ENCODE data around the gene CADM1.

DNA sequence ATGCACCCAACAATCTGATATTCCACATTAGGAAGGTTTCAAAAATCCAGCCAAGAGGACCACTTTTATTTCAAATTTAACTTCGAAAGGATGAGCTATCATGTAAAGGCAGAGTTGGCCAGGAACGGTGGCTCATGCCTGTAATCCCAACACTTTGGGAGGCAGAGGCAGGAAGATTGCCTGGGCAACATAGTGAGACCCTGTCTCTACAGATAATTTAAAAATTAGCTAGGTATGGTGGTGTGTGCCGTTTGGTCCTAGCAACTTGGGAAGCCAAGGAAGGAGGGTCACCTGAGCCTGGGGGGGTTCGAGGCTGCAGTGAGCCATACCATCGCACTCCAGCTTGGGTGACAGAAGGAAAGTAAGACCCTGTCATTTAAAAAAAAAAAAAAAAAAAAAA, 96.7 kb downstream of the CADM1 start:
- TF ChIP-seq, protein P1, sequence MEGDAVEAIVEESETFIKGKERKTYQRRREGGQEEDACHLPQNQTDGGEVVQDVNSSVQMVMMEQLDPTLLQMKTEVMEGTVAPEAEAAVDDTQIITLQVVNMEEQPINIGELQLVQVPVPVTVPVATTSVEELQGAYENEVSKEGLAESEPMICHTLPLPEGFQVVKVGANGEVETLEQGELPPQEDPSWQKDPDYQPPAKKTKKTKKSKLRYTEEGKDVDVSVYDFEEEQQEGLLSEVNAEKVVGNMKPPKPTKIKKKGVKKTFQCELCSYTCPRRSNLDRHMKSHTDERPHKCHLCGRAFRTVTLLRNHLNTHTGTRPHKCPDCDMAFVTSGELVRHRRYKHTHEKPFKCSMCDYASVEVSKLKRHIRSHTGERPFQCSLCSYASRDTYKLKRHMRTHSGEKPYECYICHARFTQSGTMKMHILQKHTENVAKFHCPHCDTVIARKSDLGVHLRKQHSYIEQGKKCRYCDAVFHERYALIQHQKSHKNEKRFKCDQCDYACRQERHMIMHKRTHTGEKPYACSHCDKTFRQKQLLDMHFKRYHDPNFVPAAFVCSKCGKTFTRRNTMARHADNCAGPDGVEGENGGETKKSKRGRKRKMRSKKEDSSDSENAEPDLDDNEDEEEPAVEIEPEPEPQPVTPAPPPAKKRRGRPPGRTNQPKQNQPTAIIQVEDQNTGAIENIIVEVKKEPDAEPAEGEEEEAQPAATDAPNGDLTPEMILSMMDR (IDR thresholded peaks at IDR 0.05; ENCODE audit: low read depth, low read length): no peak
- TF ChIP-seq EZH2phosphoT487 (IDR thresholded peaks at IDR 0.05; ENCODE audit: low read depth): no peak

All from OCI-LY3 (cell line).